Right lobe of liver (tissue), 6 donors: ENCODE results near the gene TOP3A. TPM values are rescaled to one million over a fixed set of nuclear protein-coding genes. Genes with fewer than 3 reads are reported as not detected.

Experiments
- ATAC-seq, 4 donors: fragments of 200-7000 bp; cut with Tn5 transposase; one replicate each; pipeline ENCODE4 v1.9.1; 2020; ENCODE audit warnings: mild to moderate bottlenecking in 4 of 4, moderate library complexity in 4 of 4
- DNase-seq, 3 donors: peaks; one replicate each; pipeline ENCODE4 v3.0.0-alpha.2; 2020
- H3K27ac ChIP-seq, 3 donors: fragments of 200-600 bp; one replicate each; pipeline ENCODE4 v1.8.0; 2022
- H3K27me3 ChIP-seq, 2 donors: fragments of 200-600 bp; one replicate each; pipeline ENCODE4 v1.8.0; 2022
- H3K36me3 ChIP-seq, 4 donors: fragments of 200-600 bp; sonication (generic) in 1 of 4; one replicate each; pipeline versions ENCODE4 v1.5.1 to v1.8.0; 2017 to 2022; ENCODE audit warnings: control low read depth in 1 of 4
- H3K4me1 ChIP-seq, 4 donors: fragments of 200-600 bp; sonication (generic) in 1 of 4; one replicate each; pipeline versions ENCODE4 v1.5.1 to v1.8.0; 2017 to 2022; ENCODE audit warnings: control low read depth in 1 of 4
- H3K4me3 ChIP-seq, 3 donors: fragments of 200-600 bp; one replicate each; pipeline ENCODE4 v1.8.0; 2022
- H3K9me3 ChIP-seq, 4 donors: fragments of 200-600 bp; sonication (generic) in 1 of 4; one replicate each; pipeline versions ENCODE4 v1.5.1 to v1.8.0; 2017 to 2022; ENCODE audit warnings: control low read depth in 1 of 4
- CTCF ChIP-seq, 4 donors: fragments of 200-600 bp in 3 of 4; fragments of 450-650 bp in 1 of 4; IDR thresholded peaks; one replicate each; pipeline versions ENCODE4 v1.5.1 to v1.8.0; 2016 to 2022; ENCODE audit warnings: antibody characterized with exemption in 4 of 4, mild to moderate bottlenecking in 2 of 4
- POLR2A ChIP-seq: fragments of 450-650 bp; IDR thresholded peaks from one replicate; pipeline ENCODE4 v1.6.1; 2017; ENCODE audit warnings: antibody characterized with exemption, mild to moderate bottlenecking
- WGBS: methylation state at CpG from one replicate; pipeline ENCODE4 v1.1.6; 2018; ENCODE audit warnings: low coverage, low lambda C conversion rate; ENCODE audit not compliant: insufficient coverage; ENCODE audit errors: missing lambda C conversion rate; 5-methylcytosine and 5-hydroxymethylcytosine counted together
- intact Hi-C, 2 donors: fragments of 100-400 bp; cut with DNase I; formaldehyde crosslinking; loops; one replicate each; pipeline versions ENCODE4 v1.11.2 to v1.14.1; 2022
- total RNA-seq, 6 experiments: library from RNA; depleted of rRNA in 2 of 6; stranded (reverse); fragments of >200 nt in 2 of 6; fragmentation: NEBNext Ultra II Directional in 3 of 6; extraction: Animal tissue kit (Norgen Biotek cat#: 25700) in 3 of 6; gene quantifications; one replicate each; pipeline versions ENCODE4 v1.1.0 to v1.2.4, GENCODE V29; 2016 to 2023
- donor health status: DM: no; HTN: yes; CAD: no.
- donor health status: DM: no; HTN: no; CAD: no.
- donor health status: DM: no; HTN: no; CAD: no.
- donor health status: DM: no; HTN: yes; CAD: no.
- donor health status: DM: no; HTN: yes; CAD: no.

TOP3A gene
- total RNA-seq, 6 experiments from 2014 or later: 13.7 to 29.9 (median 20.7) TPM

GRCh38 chr17:18235743-18236256 is 79.0 kb downstream of the TOP3A start:
- H3K27ac ChIP-seq: no peak overlapping the region
- no peaks in the 10 kb centered on the region for H3K27me3 ChIP-seq
- no peaks in the 10 kb centered on the region for H3K9me3 ChIP-seq
- TF ChIP-seq CTCF (IDR thresholded peaks at IDR 0.05) (no peak), POLR2A (no peak)
- no peak for ATAC-seq
- DNase-seq: no peak
- 82% methylated on average over 6 of the region's 14 CpGs for WGBS
- no peaks in the 10 kb centered on the region for H3K4me1 ChIP-seq
- intact Hi-C loops: no loop called here
- H3K36me3 ChIP-seq: no peaks in the 10 kb centered on the region
- H3K4me3 ChIP-seq: no peak overlapping the region

GRCh38 chr17:18234853-18235380 is 79.9 kb downstream of the TOP3A start:
- WGBS: 95% methylated on average over 11 of the region's 22 CpGs
- DNase-seq (no peak), ATAC-seq (no peak)
- Histone ChIP-seq H3K4me1 (no peaks in the 10 kb centered on the region), H3K27me3 (no peaks in the 10 kb centered on the region), H3K9me3 (no peaks in the 10 kb centered on the region), H3K27ac (no peak overlapping the region), H3K4me3 (no peak overlapping the region), H3K36me3 (no peaks in the 10 kb centered on the region)
- TF ChIP-seq POLR2A (no peak), CTCF (IDR thresholded peaks at IDR 0.05) (no peak)
- intact Hi-C loops: no loop called here

GRCh38 chr17:18233803-18234518 is 80.8 kb downstream of the TOP3A start:
- Histone ChIP-seq H3K9me3 (no peaks in the 10 kb centered on the region), H3K4me1 (no peaks in the 10 kb centered on the region), H3K27me3 (no peaks in the 10 kb centered on the region), H3K27ac (no peak overlapping the region), H3K36me3 (no peaks in the 10 kb centered on the region), H3K4me3 (no peak overlapping the region)
- WGBS: no CpG with 5 or more reads among the region's 22 CpGs
- DNase-seq: no peak
- intact Hi-C loops: no loop called here
- no peak for TF ChIP-seq POLR2A
- TF ChIP-seq CTCF (IDR thresholded peaks at IDR 0.05): no peak
- ATAC-seq: no peak

- Histone ChIP-seq H3K9me3 (no peaks in the 10 kb centered on the region), H3K4me1 (no peaks in the 10 kb centered on the region), H3K4me3 (no peak overlapping the region), H3K27me3 (no peaks in the 10 kb centered on the region), H3K27ac (no peak overlapping the region), H3K36me3 (no peaks in the 10 kb centered on the region)
- intact Hi-C loops: no loop called here
- DNase-seq (no peak), ATAC-seq (no peak)
- WGBS: 75% methylated on average over 4 of the region's 9 CpGs
- TF ChIP-seq POLR2A: no peak
- no peak for TF ChIP-seq CTCF (IDR thresholded peaks at IDR 0.05)
Measured at GRCh38 chr17:18231164-18231563, 83.6 kb downstream of the TOP3A start.
